HCT116 (cell line): ENCODE measurements around the gene SLC3A2. TPM values are rescaled to one million over a fixed set of nuclear protein-coding genes. Genes with fewer than 3 reads are reported as not detected.

Experiments
- ATAC-seq: fragments of 200-7000 bp; cut with Tn5 transposase; 2 replicates; pipeline ENCODE4 v1.9.1; 2020; ENCODE audit warnings: mild to moderate bottlenecking, moderate library complexity
- BruUV-seq: library from RNA; stranded (reverse); fragments of 400-500 nt; replicated peaks from 2 replicates; lab custom pipeline; 2021; lab: Mats Ljungman, UMichigan
- CTCF ChIA-PET: fragments of 300-600 bp; sonication (Branson Sonifier 250); formaldehyde crosslinking; loops from one replicate; lab custom pipeline; 2021; ENCODE audit warnings: antibody characterized with exemption; lab: Charles Lee
- POLR2A ChIA-PET: fragments of 300-600, 350-600 bp; sonication (Branson Sonifier 250); formaldehyde crosslinking; loops from one replicate; lab custom pipeline; 2021; ENCODE audit warnings: antibody characterized with exemption; lab: Charles Lee
- RAD21 ChIA-PET, 2 experiments: fragments of 300-600 bp; sonication (Branson Sonifier 250); formaldehyde crosslinking; loops; one replicate each; lab custom pipeline; 2023; ENCODE audit warnings: low total read pairs in 2 of 2; ENCODE audit not compliant: uncharacterized antibody in 2 of 2, unreplicated experiment in 2 of 2, low non-redundant PET in 1 of 2; lab: Charles Lee
- DNase-seq: peaks from one replicate; pipeline ENCODE4 v3.0.0-alpha.2; 2010; ENCODE audit warnings: low read depth, low spot score
- H2AFZ ChIP-seq: fragments of 200-600 bp; shearing (Covaris generic), sonication (generic); 2 replicates; pipeline ENCODE4 v1.6.1; 2017; ENCODE audit warnings: low read depth, mixed run types, mixed read lengths, antibody characterized with exemption, low read length; ENCODE audit not compliant: poor library complexity, severe bottlenecking
- H3K27ac ChIP-seq: 2 replicates; pipeline ENCODE4 v1.5.1; 2012; ENCODE audit warnings: low read depth, low read length
- H3K27me3 ChIP-seq: fragments of 200-600 bp; sonication (generic); 2 replicates; pipeline ENCODE4 v1.6.1; 2016; ENCODE audit warnings: mixed run types, low read length, mixed read lengths; ENCODE audit not compliant: insufficient read depth
- H3K36me3 ChIP-seq, 2 experiments: fragments of 200-500 bp in 1 of 2; fragments of 200-600 bp in 1 of 2; sonication (Bioruptor generic) in 1 of 2; sonication (generic) in 1 of 2; 2 replicates each; pipeline versions ENCODE4 v1.5.1 to v1.6.1; 2014 to 2016; ENCODE audit warnings: low read length in 2 of 2, inconsistent platforms in 1 of 2, mixed read lengths in 1 of 2, mixed run types in 1 of 2; ENCODE audit not compliant: insufficient read depth in 2 of 2, control insufficient read depth in 1 of 2
- H3K4me1 ChIP-seq, 2 experiments: fragments of 200-600 bp in 1 of 2; sonication (generic) in 1 of 2; 2 replicates each; pipeline versions ENCODE4 v1.5.1 to v1.6.1; 2012 to 2017; ENCODE audit warnings: low read length in 2 of 2, inconsistent platforms in 1 of 2, mild to moderate bottlenecking in 1 of 2, mixed read lengths in 1 of 2, mixed run types in 1 of 2, moderate library complexity in 1 of 2; ENCODE audit not compliant: insufficient read depth in 2 of 2, control insufficient read depth in 1 of 2
- H3K4me2 ChIP-seq: fragments of 200-600 bp; sonication (generic); 2 replicates; pipeline ENCODE4 v1.6.1; 2017; ENCODE audit warnings: mixed run types, low read length, mixed read lengths
- H3K4me3 ChIP-seq, 2 experiments: fragments of 200-600 bp in 1 of 2; sonication (generic) in 1 of 2; replicated peaks in 1 of 2; 2 replicates each; pipeline ENCODE4 v1.5.1; 2011 to 2016; ENCODE audit warnings: low read length in 2 of 2, control low read depth in 1 of 2, low read depth in 1 of 2, mild to moderate bottlenecking in 1 of 2, mixed read lengths in 1 of 2, mixed run types in 1 of 2
- H3K79me2 ChIP-seq: fragments of 200-600 bp; sonication (generic); 2 replicates; pipeline ENCODE4 v1.6.1; 2017; ENCODE audit warnings: mild to moderate bottlenecking, mixed run types, low read length, moderate library complexity, mixed read lengths; ENCODE audit not compliant: insufficient read depth
- H3K9ac ChIP-seq: fragments of 200-600 bp; sonication (generic); 2 replicates; pipeline ENCODE4 v1.6.1; 2016; ENCODE audit warnings: low read length, mixed read lengths
- H3K9me2 ChIP-seq: fragments of 200-600 bp; sonication (generic), shearing (Covaris generic); 2 replicates; pipeline ENCODE4 v1.6.1; 2017; ENCODE audit warnings: mixed run types, mild to moderate bottlenecking, moderate library complexity; ENCODE audit not compliant: insufficient read depth
- H3K9me3 ChIP-seq, 2 experiments: fragments of 200-500 bp in 1 of 2; fragments of 200-600 bp in 1 of 2; sonication (Bioruptor generic) in 1 of 2; sonication (generic) in 1 of 2; 2 replicates each; pipeline ENCODE4 v1.6.1; 2014 to 2017; ENCODE audit warnings: low read length in 2 of 2, mixed read lengths in 2 of 2, inconsistent platforms in 1 of 2, low read depth in 1 of 2, mild to moderate bottlenecking in 1 of 2, mixed run types in 1 of 2, moderate library complexity in 1 of 2; ENCODE audit not compliant: control insufficient read depth in 1 of 2, insufficient read depth in 1 of 2
- H4K20me1 ChIP-seq: fragments of 200-600 bp; sonication (generic), shearing (Covaris generic); 2 replicates; pipeline ENCODE4 v1.6.1; 2017; ENCODE audit warnings: mixed run types, mild to moderate bottlenecking, moderate library complexity; ENCODE audit not compliant: insufficient read depth
- CBX3 ChIP-seq: IDR thresholded peaks from 2 replicates; pipeline ENCODE4 v1.6.1; 2012; ENCODE audit warnings: low read depth
- EGR1 ChIP-seq: IDR thresholded peaks from 2 replicates; pipeline ENCODE4 v1.6.1; 2012; ENCODE audit warnings: low read depth
- EZH2phosphoT487 ChIP-seq: fragments of 200-600 bp; IDR thresholded peaks from 2 replicates; pipeline ENCODE4 v1.6.1; 2018; ENCODE audit warnings: antibody characterized with exemption, borderline replicate concordance
- JUND ChIP-seq: IDR thresholded peaks from 2 replicates; pipeline ENCODE4 v1.6.1; 2012
- POLR2AphosphoS5 ChIP-seq: IDR thresholded peaks from 2 replicates; pipeline ENCODE4 v1.6.1; 2011; ENCODE audit warnings: mild to moderate bottlenecking, low read depth, low read length, moderate library complexity
- SIN3A ChIP-seq: IDR thresholded peaks from 2 replicates; pipeline ENCODE4 v1.6.1; 2012; ENCODE audit warnings: low read depth
- SP1 ChIP-seq: IDR thresholded peaks from 2 replicates; pipeline ENCODE4 v1.6.1; 2012; ENCODE audit warnings: low read depth
- TCF7L2 ChIP-seq: IDR thresholded peaks from 2 replicates; pipeline ENCODE4 v1.7.0; 2011; ENCODE audit warnings: borderline replicate concordance, inconsistent platforms; ENCODE audit not compliant: insufficient read depth, insufficient read length; ENCODE audit errors: extremely low read depth
- ZFX ChIP-seq: fragments of 450-650 bp; IDR thresholded peaks from 2 replicates; pipeline ENCODE4 v1.6.1; 2017
- ZNF274 ChIP-seq: fragments of 200-500 bp; sonication (Bioruptor generic); IDR thresholded peaks from 2 replicates; pipeline ENCODE4 v1.6.1; 2014; ENCODE audit warnings: mild to moderate bottlenecking, low read depth, low read length, inconsistent platforms
- intact Hi-C: fragments of 100-400 bp; cut with micrococcal nuclease; formaldehyde crosslinking; loops from 2 replicates; pipeline ENCODE4 v1.10.0; 2022
- total RNA-seq: library from RNA; stranded (reverse); gene quantifications from one replicate; pipeline ENCODE4 v1.2.1, GENCODE V29; 2021; ENCODE audit not compliant: unreplicated experiment
- TF ChIP-seq, protein P1 (sequence below): IDR thresholded peaks from 2 replicates; pipeline ENCODE4 v1.6.1; 2012; ENCODE audit warnings: low read depth
- TF ChIP-seq, protein P2 (sequence below): IDR thresholded peaks from 2 replicates; pipeline ENCODE4 v1.6.1; 2012

The SLC3A2 gene
- total RNA-seq, 1 experiment from 2014 or later: 418 TPM

DNA sequence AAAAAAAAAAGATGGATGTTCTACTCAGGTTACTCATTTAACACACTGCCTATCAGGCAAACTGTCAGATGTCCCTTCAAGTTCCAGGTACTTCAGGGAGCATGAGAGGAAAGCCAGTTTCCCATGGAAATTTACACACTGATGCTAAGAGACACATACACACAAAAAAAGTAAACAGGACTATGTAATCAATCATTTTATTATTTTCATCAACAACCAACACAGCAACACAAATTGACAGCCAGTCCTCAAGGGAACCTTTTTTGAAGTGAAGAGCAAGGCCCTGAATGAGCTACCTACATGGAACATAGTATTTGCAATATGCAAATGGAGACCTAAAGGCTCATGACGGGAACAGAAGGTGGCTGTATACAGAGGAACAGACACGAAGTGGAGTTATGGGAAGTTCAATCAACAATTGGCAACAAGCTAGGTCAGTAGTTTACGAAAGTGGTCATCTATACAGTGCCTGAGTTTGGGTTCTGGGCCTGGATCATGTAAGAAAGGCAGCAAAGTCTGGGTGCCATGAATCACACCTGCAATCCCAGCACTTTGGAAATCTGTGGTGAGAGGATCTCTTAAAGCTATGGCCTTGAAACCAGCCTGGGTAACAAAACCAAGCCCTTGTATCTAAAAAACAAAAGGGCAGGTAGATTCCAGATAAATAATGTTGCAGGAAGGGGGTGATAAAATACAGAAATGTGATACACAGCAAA, 28.7 kb upstream of the SLC3A2 start:
- ChIA-PET RAD21 (no interaction called here), CTCF (interaction anchor here (0.7 kb wide), 1 partner anchor 29 kb away, joined by 3 read pairs; the partner anchor contains the start of gene SLC3A2), POLR2A (interaction anchor here (0.7 to 9.9 kb wide), 12 partner anchors 9 to 261 kb away, joined by 3 to 343 read pairs (median 7); partner anchors contain the start of genes HNRNPUL2, SLC3A2, STX5 and TEX54)
- TF ChIP-seq TCF7L2 (no peak), ZNF274 (no peak), POLR2AphosphoS5 (no peak), JUND (no peak), EZH2phosphoT487 (no peak), SIN3A (no peak), ZFX (no peak), SP1 (no peak; the same call in 1 of the 2 replicates), CBX3 (no peak), EGR1 (no peak)
- TF ChIP-seq, protein P1, sequence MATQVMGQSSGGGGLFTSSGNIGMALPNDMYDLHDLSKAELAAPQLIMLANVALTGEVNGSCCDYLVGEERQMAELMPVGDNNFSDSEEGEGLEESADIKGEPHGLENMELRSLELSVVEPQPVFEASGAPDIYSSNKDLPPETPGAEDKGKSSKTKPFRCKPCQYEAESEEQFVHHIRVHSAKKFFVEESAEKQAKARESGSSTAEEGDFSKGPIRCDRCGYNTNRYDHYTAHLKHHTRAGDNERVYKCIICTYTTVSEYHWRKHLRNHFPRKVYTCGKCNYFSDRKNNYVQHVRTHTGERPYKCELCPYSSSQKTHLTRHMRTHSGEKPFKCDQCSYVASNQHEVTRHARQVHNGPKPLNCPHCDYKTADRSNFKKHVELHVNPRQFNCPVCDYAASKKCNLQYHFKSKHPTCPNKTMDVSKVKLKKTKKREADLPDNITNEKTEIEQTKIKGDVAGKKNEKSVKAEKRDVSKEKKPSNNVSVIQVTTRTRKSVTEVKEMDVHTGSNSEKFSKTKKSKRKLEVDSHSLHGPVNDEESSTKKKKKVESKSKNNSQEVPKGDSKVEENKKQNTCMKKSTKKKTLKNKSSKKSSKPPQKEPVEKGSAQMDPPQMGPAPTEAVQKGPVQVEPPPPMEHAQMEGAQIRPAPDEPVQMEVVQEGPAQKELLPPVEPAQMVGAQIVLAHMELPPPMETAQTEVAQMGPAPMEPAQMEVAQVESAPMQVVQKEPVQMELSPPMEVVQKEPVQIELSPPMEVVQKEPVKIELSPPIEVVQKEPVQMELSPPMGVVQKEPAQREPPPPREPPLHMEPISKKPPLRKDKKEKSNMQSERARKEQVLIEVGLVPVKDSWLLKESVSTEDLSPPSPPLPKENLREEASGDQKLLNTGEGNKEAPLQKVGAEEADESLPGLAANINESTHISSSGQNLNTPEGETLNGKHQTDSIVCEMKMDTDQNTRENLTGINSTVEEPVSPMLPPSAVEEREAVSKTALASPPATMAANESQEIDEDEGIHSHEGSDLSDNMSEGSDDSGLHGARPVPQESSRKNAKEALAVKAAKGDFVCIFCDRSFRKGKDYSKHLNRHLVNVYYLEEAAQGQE: no peak
- TF ChIP-seq, protein P2, sequence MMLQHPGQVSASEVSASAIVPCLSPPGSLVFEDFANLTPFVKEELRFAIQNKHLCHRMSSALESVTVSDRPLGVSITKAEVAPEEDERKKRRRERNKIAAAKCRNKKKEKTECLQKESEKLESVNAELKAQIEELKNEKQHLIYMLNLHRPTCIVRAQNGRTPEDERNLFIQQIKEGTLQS: no peak
- intact Hi-C loops: no loop called here
- Histone ChIP-seq H3K79me2 (peaks cover 48% of the 10 kb centered on the region), H2AFZ (no peak overlapping the region), H3K9me2 (no peaks in the 10 kb centered on the region), H3K27ac (peak overlapping the region; percentile 85), H3K36me3 (peaks cover 31 to 38% of the 10 kb centered on the region in 2 experiments), H3K27me3 (no peaks in the 10 kb centered on the region), H3K9ac (peak overlapping the region; percentile 94), H3K4me3 (no peak overlapping the region), H3K4me1 (peaks cover 34 to 64% of the 10 kb centered on the region in 2 experiments), H3K9me3 (no peaks in the 10 kb centered on the region), H4K20me1 (peaks cover 33% of the 10 kb centered on the region), H3K4me2 (peak overlapping the region; percentile 87)
- no TSS peak for BruUV-seq
- ATAC-seq (no peak; the same call in 1 of the 2 replicates), DNase-seq (no peak)
